ENCODE data around the gene CREB5. TPM values are rescaled to one million over a fixed set of nuclear protein-coding genes. Genes with fewer than 3 reads are reported as not detected.

Gene CREB5
- total RNA-seq, 1 experiment from 2014 or later, result 2.1 TPM

DNA sequence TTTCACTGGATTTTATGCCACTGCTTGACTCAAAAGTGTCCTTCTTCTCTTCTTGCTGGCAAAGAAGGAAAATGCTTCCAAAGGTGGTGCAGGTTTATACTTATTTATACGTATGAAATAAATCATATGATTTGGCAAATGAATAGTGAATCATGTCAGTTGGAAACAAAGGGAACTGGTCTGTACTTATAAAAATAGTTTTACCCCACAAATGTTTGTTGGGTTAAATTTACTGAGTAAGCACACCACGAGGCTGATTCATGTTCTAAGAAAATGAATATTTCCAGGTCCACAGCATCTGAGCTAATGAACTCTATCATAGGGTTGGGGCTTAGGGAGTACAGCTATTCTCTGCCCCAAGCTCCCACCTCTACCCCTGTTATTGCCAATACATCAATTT is 313.6 kb downstream of the CREB5 start:
- CTCF ChIA-PET, result no interaction called here
- no peak for TF ChIP-seq EZH2 (IDR thresholded peaks at IDR 0.05; ENCODE audit: low read depth)
- TF ChIP-seq, protein P1, sequence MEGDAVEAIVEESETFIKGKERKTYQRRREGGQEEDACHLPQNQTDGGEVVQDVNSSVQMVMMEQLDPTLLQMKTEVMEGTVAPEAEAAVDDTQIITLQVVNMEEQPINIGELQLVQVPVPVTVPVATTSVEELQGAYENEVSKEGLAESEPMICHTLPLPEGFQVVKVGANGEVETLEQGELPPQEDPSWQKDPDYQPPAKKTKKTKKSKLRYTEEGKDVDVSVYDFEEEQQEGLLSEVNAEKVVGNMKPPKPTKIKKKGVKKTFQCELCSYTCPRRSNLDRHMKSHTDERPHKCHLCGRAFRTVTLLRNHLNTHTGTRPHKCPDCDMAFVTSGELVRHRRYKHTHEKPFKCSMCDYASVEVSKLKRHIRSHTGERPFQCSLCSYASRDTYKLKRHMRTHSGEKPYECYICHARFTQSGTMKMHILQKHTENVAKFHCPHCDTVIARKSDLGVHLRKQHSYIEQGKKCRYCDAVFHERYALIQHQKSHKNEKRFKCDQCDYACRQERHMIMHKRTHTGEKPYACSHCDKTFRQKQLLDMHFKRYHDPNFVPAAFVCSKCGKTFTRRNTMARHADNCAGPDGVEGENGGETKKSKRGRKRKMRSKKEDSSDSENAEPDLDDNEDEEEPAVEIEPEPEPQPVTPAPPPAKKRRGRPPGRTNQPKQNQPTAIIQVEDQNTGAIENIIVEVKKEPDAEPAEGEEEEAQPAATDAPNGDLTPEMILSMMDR (conservative IDR thresholded peaks at IDR 0.05), result no peak
- DNase-seq, result no peak

GRCh38 chr7:28726555-28726954 is 314.2 kb downstream of the CREB5 start:
- H4K20me1 ChIP-seq (ENCODE audit: insufficient read depth), result no peaks in the 10 kb centered on the region
- no peaks in the 10 kb centered on the region for H3K79me2 ChIP-seq (ENCODE audit: low read depth)
- no peak overlapping the region for H3K27ac ChIP-seq
- no peak overlapping the region for H3K4me3 ChIP-seq
- no peaks in the 10 kb centered on the region for H3K4me1 ChIP-seq (replicated peaks; ENCODE audit: insufficient read depth)
- H3K4me2 ChIP-seq, result no peak overlapping the region
- ChIA-PET CTCF (no interaction called here), POLR2A (ENCODE audit: unreplicated experiment) (no interaction called here)
- no peak overlapping the region for H2AFZ ChIP-seq
- no peaks in the 10 kb centered on the region for H3K9me3 ChIP-seq (ENCODE audit: insufficient read depth, low read depth)
- TF ChIP-seq EZH2 (IDR thresholded peaks at IDR 0.05; ENCODE audit: low read depth), result no peak
- TF ChIP-seq, protein P1 (conservative IDR thresholded peaks at IDR 0.05), result no peak
- BruUV-seq (replicated peaks), result no TSS peak
- H3F3A ChIP-seq (ENCODE audit: insufficient read depth, low read depth), result no peaks in the 10 kb centered on the region
- no peaks in the 10 kb centered on the region for H3K27me3 ChIP-seq (ENCODE audit: insufficient read depth, low read depth)
- no peaks in the 10 kb centered on the region for H3K9me2 ChIP-seq (ENCODE audit: insufficient read depth)
- DNase-seq, result no peak
- H3K36me3 ChIP-seq (ENCODE audit: low read depth), result no peaks in the 10 kb centered on the region
- intact Hi-C loops (cut with micrococcal nuclease; ENCODE audit: unreplicated experiment), result no loop called here

More for the DNA sequence above, 313.6 kb downstream of the CREB5 start:
- Histone ChIP-seq H3K36me3 (ENCODE audit: low read depth) (no peaks in the 10 kb centered on the region), H3K27ac (no peak overlapping the region), H3K9me3 (ENCODE audit: insufficient read depth, low read depth) (no peaks in the 10 kb centered on the region), H4K20me1 (ENCODE audit: insufficient read depth) (no peaks in the 10 kb centered on the region), H3K4me1 (replicated peaks; ENCODE audit: insufficient read depth) (no peaks in the 10 kb centered on the region), H3K4me3 (no peak overlapping the region), H3K27me3 (ENCODE audit: insufficient read depth, low read depth) (no peaks in the 10 kb centered on the region), H3K4me2 (no peak overlapping the region), H2AFZ (no peak overlapping the region), H3K9me2 (ENCODE audit: insufficient read depth) (no peaks in the 10 kb centered on the region), H3K79me2 (ENCODE audit: low read depth) (no peaks in the 10 kb centered on the region), H3F3A (ENCODE audit: insufficient read depth, low read depth) (no peaks in the 10 kb centered on the region)
- POLR2A ChIA-PET (ENCODE audit: unreplicated experiment), result no interaction called here
- intact Hi-C loops (cut with micrococcal nuclease; ENCODE audit: unreplicated experiment), result no loop called here
- BruUV-seq (replicated peaks), result no TSS peak

- intact Hi-C loops (cut with micrococcal nuclease; ENCODE audit: unreplicated experiment), result no loop called here
- H4K20me1 ChIP-seq (ENCODE audit: insufficient read depth), result no peaks in the 10 kb centered on the region
- no peak overlapping the region for H3K27ac ChIP-seq
- no peak for DNase-seq
- H3K4me1 ChIP-seq (replicated peaks; ENCODE audit: insufficient read depth), result peaks cover 8% of the 10 kb centered on the region; the same call in 1 of the 2 replicates
- POLR2A ChIA-PET (ENCODE audit: unreplicated experiment), result no interaction called here
- BruUV-seq (replicated peaks), result no TSS peak
- H3K4me3 ChIP-seq, result no peak overlapping the region
- H3K9me2 ChIP-seq (ENCODE audit: insufficient read depth), result no peaks in the 10 kb centered on the region
- CTCF ChIA-PET, result interaction anchor here (0.5 kb wide), 1 partner anchor 340 kb away, joined by 7 read pairs; no protein-coding TSS in a partner anchor
- no peaks in the 10 kb centered on the region for H3K9me3 ChIP-seq (ENCODE audit: insufficient read depth, low read depth)
- H3K4me2 ChIP-seq, result no peak overlapping the region
- H2AFZ ChIP-seq, result no peak overlapping the region
- no peaks in the 10 kb centered on the region for H3K27me3 ChIP-seq (ENCODE audit: insufficient read depth, low read depth)
- TF ChIP-seq, protein P1 (conservative IDR thresholded peaks at IDR 0.05), result no peak
- no peak for TF ChIP-seq EZH2 (IDR thresholded peaks at IDR 0.05; ENCODE audit: low read depth)
- no peaks in the 10 kb centered on the region for H3F3A ChIP-seq (ENCODE audit: insufficient read depth, low read depth)
- no peaks in the 10 kb centered on the region for H3K36me3 ChIP-seq (ENCODE audit: low read depth)
- H3K79me2 ChIP-seq (ENCODE audit: low read depth), result no peaks in the 10 kb centered on the region
Measured at GRCh38 chr7:28729281-28729680, 317.0 kb downstream of the CREB5 start.
